Stimulated activated CD8-positive, alpha-beta memory T cell treated with anti-CD3 and anti-CD28 coated beads, Interleukin-4, amount 100 ng/mL, for 48 hours (primary cell): Measurements from ENCODE around the gene GLOD4.
A peak's percentile ranks its signal among the peaks of the same experiment; 100 is the strongest.
"Not testable (repeated sequence)": the region's sequence is repeated elsewhere in the genome, so short reads cannot be mapped to it uniquely, and the experiment has no call there.

Experiments
- DNase-seq: peaks from one replicate; pipeline ENCODE4 v3.0.0-alpha.2; 2020

The GLOD4 gene

GRCh38 chr17:773016-773415, 9.1 kb downstream of the GLOD4 start:
- DNase-seq = no peak

GRCh38 chr17:767076-767475, 15.0 kb downstream of the GLOD4 start:
- no peak for DNase-seq

- DNase-seq = no peak
Measured at GRCh38 chr17:760371-760770, 21.7 kb downstream of the GLOD4 start.

GRCh38 chr17:759964-760363, 22.1 kb downstream of the GLOD4 start:
- DNase-seq = no peak

- not testable (repeated sequence) for DNase-seq
Measured at GRCh38 chr17:756010-756567, 26.0 kb downstream of the GLOD4 start.

- DNase-seq = not testable (repeated sequence)
Measured at GRCh38 chr17:755319-755961, 26.6 kb downstream of the GLOD4 start.

- DNase-seq = no peak
Measured at GRCh38 chr17:753418-753817, 28.7 kb downstream of the GLOD4 start.

- DNase-seq = no peak
Measured at GRCh38 chr17:752620-753219, 29.4 kb downstream of the GLOD4 start.

- peak; percentile 100 for DNase-seq
Measured at GRCh38 chr17:752002-752619, 30.0 kb downstream of the GLOD4 start, which contains the start of gene GEMIN4. Gene GEMIN4 (minus strand): TSS chr17:752264. CDS start chr17:752142, 122 bp downstream.

GRCh38 chr17:751269-752001, 30.6 kb downstream of the GLOD4 start:
- peak; percentile 63 for DNase-seq

GRCh38 chr17:750431-751037, 31.5 kb downstream of the GLOD4 start:
- no peak for DNase-seq

- DNase-seq = not testable (repeated sequence)
Measured at GRCh38 chr17:749359-749758, 32.7 kb downstream of the GLOD4 start.

- DNase-seq = not testable (repeated sequence)
Measured at GRCh38 chr17:748604-749003, 33.5 kb downstream of the GLOD4 start.

GRCh38 chr17:746783-747629, 35.1 kb downstream of the GLOD4 start:
- no peak for DNase-seq

GRCh38 chr17:746181-746580, 35.9 kb downstream of the GLOD4 start:
- no peak for DNase-seq

- no peak for DNase-seq
Measured at GRCh38 chr17:745406-745805, 36.7 kb downstream of the GLOD4 start.

- no peak for DNase-seq
Measured at GRCh38 chr17:744937-745336, 37.1 kb downstream of the GLOD4 start.

GRCh38 chr17:743139-743538, 38.9 kb downstream of the GLOD4 start:
- DNase-seq = no peak

- DNase-seq = no peak
Measured at GRCh38 chr17:742147-742793, 39.8 kb downstream of the GLOD4 start.

- DNase-seq = peak; percentile 44
Measured at GRCh38 chr17:740240-741017, 41.7 kb downstream of the GLOD4 start.
